HG03520 (cell line): ENCODE measurements around the gene CYCS.
"Not testable (repeated sequence)": the region's sequence is repeated elsewhere in the genome, so short reads cannot be mapped to it uniquely, and the experiment has no call there.

Experiments
- ATAC-seq: cut with Tn5 transposase; IDR thresholded peaks from one replicate; pipeline ENCODE4 v1.9.1; 2021; ENCODE audit warnings: mild to moderate bottlenecking, moderate library complexity; ENCODE audit not compliant: unreplicated experiment

CYCS gene

GRCh38 chr7:25118048-25118753 lies 6.9 kb downstream of the CYCS start:
- ATAC-seq = peak; percentile 24

GRCh38 chr7:25117226-25118047 lies 7.6 kb downstream of the CYCS start:
- peak; percentile 83 for ATAC-seq

GRCh38 chr7:25116621-25117020 lies 8.4 kb downstream of the CYCS start:
- ATAC-seq = no peak

GRCh38 chr7:25110514-25110913 lies 14.5 kb downstream of the CYCS start:
- ATAC-seq = not testable (repeated sequence)

GRCh38 chr7:25109276-25109675 lies 15.8 kb downstream of the CYCS start:
- ATAC-seq = no peak

GRCh38 chr7:25105911-25106310 lies 19.1 kb downstream of the CYCS start:
- no peak for ATAC-seq

GRCh38 chr7:25103773-25104172 lies 21.3 kb downstream of the CYCS start:
- ATAC-seq = no peak

- ATAC-seq = no peak
Observed at GRCh38 chr7:25101817-25102216, 23.2 kb downstream of the CYCS start.

GRCh38 chr7:25098096-25099046 lies 26.7 kb downstream of the CYCS start:
- peak; percentile 56 for ATAC-seq

- ATAC-seq = no peak
Observed at GRCh38 chr7:25095516-25096345, 29.3 kb downstream of the CYCS start.

- ATAC-seq = no peak
Observed at GRCh38 chr7:25093268-25093826, 31.7 kb downstream of the CYCS start.

- ATAC-seq = no peak
Observed at GRCh38 chr7:25091779-25092178, 33.3 kb downstream of the CYCS start.

GRCh38 chr7:25091176-25091575 lies 33.9 kb downstream of the CYCS start:
- no peak for ATAC-seq

- ATAC-seq = no peak
Observed at GRCh38 chr7:25090374-25090773, 34.7 kb downstream of the CYCS start.

- ATAC-seq = peak; percentile 96
Observed at GRCh38 chr7:25087855-25088254, 37.2 kb downstream of the CYCS start.

- ATAC-seq = no peak
Observed at GRCh38 chr7:25084821-25085220, 40.2 kb downstream of the CYCS start.

GRCh38 chr7:25083201-25083600 lies 41.9 kb downstream of the CYCS start:
- ATAC-seq = no peak

GRCh38 chr7:25082041-25082440 lies 43.0 kb downstream of the CYCS start:
- not testable (repeated sequence) for ATAC-seq

GRCh38 chr7:25077096-25077495 lies 48.0 kb downstream of the CYCS start:
- ATAC-seq = no peak

- ATAC-seq = no peak
Observed at GRCh38 chr7:25075459-25075858, 49.6 kb downstream of the CYCS start.
